DOHH2 (cell line): ENCODE results near the gene IFIT2.

Source experiments
- H3F3A ChIP-seq: fragments of 200-600 bp; sonication (generic), shearing (Covaris generic); 2 replicates; pipeline ENCODE4 v1.6.0; 2016; ENCODE audit warnings: antibody characterized with exemption, mild to moderate bottlenecking; ENCODE audit not compliant: control insufficient read depth, insufficient read depth
- H3K27ac ChIP-seq: fragments of 200-600 bp; sonication (generic); 2 replicates; pipeline ENCODE4 v1.5.1; 2014; ENCODE audit warnings: low read depth, mild to moderate bottlenecking, low read length, moderate library complexity
- H3K27me3 ChIP-seq: fragments of 200-600 bp; sonication (generic); 2 replicates; pipeline ENCODE4 v1.6.1; 2014; ENCODE audit warnings: mild to moderate bottlenecking, low read length, mixed read lengths; ENCODE audit not compliant: control insufficient read depth
- H3K36me3 ChIP-seq: fragments of 200-600 bp; sonication (generic); 2 replicates; pipeline ENCODE4 v1.6.1; 2014; ENCODE audit warnings: mild to moderate bottlenecking, low read length, moderate library complexity, mixed read lengths; ENCODE audit not compliant: control insufficient read depth
- H3K4me1 ChIP-seq: fragments of 200-600 bp; sonication (generic); 2 replicates; pipeline ENCODE4 v1.6.1; 2014; ENCODE audit warnings: mild to moderate bottlenecking, low read length, mixed read lengths; ENCODE audit not compliant: control insufficient read depth
- H3K4me2 ChIP-seq: fragments of 200-600 bp; sonication (generic); 2 replicates; pipeline ENCODE4 v1.6.0; 2014; ENCODE audit warnings: mild to moderate bottlenecking, low read length, moderate library complexity
- H3K4me3 ChIP-seq: fragments of 200-600 bp; sonication (generic); 2 replicates; pipeline ENCODE4 v1.5.1; 2014; ENCODE audit warnings: mild to moderate bottlenecking, low read length, mixed read lengths
- H3K79me2 ChIP-seq: fragments of 200-600 bp; sonication (generic); 2 replicates; pipeline ENCODE4 v1.6.1; 2014; ENCODE audit warnings: mild to moderate bottlenecking, low read length, mixed read lengths; ENCODE audit not compliant: control insufficient read depth
- H3K9me2 ChIP-seq: fragments of 200-600 bp; sonication (generic); replicated peaks from 2 replicates; pipeline ENCODE4 v1.6.1; 2014; ENCODE audit warnings: mild to moderate bottlenecking, low read length, mixed read lengths; ENCODE audit not compliant: control insufficient read depth
- H3K9me3 ChIP-seq: fragments of 200-600 bp; sonication (generic); 2 replicates; pipeline ENCODE4 v1.6.1; 2014; ENCODE audit warnings: antibody characterized with exemption, low read length, mixed read lengths; ENCODE audit not compliant: control insufficient read depth, insufficient read depth
- H4K20me1 ChIP-seq: fragments of 200-600 bp; sonication (generic); 2 replicates; pipeline ENCODE4 v1.6.0; 2014; ENCODE audit warnings: low read depth, mild to moderate bottlenecking, antibody characterized with exemption, low read length, moderate library complexity; ENCODE audit not compliant: control insufficient read depth, insufficient read depth
- EZH2phosphoT487 ChIP-seq: fragments of 200-600 bp; sonication (generic); IDR thresholded peaks from 2 replicates; pipeline ENCODE4 v1.6.1; 2017; ENCODE audit warnings: borderline replicate concordance, mild to moderate bottlenecking, antibody characterized with exemption, low read length, moderate library complexity, mixed read lengths
- TF ChIP-seq, protein P1 (sequence below): fragments of 200-600 bp; sonication (generic); IDR thresholded peaks from one replicate; pipeline ENCODE4 v1.5.1; 2014; ENCODE audit warnings: antibody characterized with exemption, mild to moderate bottlenecking, low read depth, low read length; ENCODE audit not compliant: poor library complexity, severe bottlenecking

The IFIT2 gene

GRCh38 chr10:89342206-89342958, 40.5 kb downstream of the IFIT2 start:
- no peaks in the 10 kb centered on the region for H3K79me2 ChIP-seq
- H3K36me3 ChIP-seq = no peaks in the 10 kb centered on the region
- H3F3A ChIP-seq = no peaks in the 10 kb centered on the region
- H4K20me1 ChIP-seq = no peaks in the 10 kb centered on the region
- no peaks in the 10 kb centered on the region for H3K9me3 ChIP-seq
- H3K27me3 ChIP-seq = peaks cover 3% of the 10 kb centered on the region; the same call in 1 of the 2 replicates
- no peak overlapping the region for H3K4me3 ChIP-seq
- no peaks in the 10 kb centered on the region for H3K9me2 ChIP-seq
- no peak overlapping the region for H3K27ac ChIP-seq
- TF ChIP-seq, protein P1, sequence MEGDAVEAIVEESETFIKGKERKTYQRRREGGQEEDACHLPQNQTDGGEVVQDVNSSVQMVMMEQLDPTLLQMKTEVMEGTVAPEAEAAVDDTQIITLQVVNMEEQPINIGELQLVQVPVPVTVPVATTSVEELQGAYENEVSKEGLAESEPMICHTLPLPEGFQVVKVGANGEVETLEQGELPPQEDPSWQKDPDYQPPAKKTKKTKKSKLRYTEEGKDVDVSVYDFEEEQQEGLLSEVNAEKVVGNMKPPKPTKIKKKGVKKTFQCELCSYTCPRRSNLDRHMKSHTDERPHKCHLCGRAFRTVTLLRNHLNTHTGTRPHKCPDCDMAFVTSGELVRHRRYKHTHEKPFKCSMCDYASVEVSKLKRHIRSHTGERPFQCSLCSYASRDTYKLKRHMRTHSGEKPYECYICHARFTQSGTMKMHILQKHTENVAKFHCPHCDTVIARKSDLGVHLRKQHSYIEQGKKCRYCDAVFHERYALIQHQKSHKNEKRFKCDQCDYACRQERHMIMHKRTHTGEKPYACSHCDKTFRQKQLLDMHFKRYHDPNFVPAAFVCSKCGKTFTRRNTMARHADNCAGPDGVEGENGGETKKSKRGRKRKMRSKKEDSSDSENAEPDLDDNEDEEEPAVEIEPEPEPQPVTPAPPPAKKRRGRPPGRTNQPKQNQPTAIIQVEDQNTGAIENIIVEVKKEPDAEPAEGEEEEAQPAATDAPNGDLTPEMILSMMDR = no peak
- TF ChIP-seq EZH2phosphoT487 = no peak
- H3K4me2 ChIP-seq = no peak overlapping the region
- H3K4me1 ChIP-seq = no peaks in the 10 kb centered on the region

DNA sequence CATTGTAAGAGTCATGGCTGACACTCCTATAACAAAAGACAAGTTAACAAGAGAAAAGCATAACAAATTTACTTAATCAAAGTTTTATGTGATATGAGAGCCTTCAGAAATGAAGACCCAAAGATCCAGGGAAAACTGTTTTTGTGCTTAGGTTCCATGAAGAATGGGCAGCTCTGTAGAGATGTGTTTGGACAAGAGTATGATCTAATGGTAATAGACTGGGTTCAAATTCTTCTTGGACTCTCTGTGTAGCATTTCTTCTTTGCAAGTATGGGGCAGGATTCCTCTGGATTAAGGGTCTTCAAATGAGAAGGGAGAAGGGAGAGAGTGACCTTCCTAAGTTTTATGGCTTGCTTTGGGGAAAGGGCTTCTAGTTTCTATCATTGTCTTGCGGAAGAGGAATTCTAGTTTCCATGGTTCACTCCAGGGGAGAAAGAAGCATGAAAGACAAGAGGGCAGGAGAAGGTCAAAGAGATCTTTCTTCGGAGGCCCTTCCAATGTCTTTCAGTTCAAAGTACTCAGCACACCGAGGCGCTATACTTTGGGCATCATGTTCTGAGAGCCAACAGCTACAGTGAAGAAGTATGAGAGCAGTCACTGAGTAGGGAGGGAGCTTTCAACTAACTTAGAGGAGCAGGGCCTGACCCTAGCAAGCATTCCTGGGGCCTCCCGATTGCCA, 41.4 kb downstream of the IFIT2 start:
- H3K79me2 ChIP-seq = no peaks in the 10 kb centered on the region
- H3K9me2 ChIP-seq = no peaks in the 10 kb centered on the region
- H3K4me1 ChIP-seq = no peaks in the 10 kb centered on the region
- H3K4me3 ChIP-seq = no peak overlapping the region
- no peaks in the 10 kb centered on the region for H3K9me3 ChIP-seq
- H4K20me1 ChIP-seq = no peaks in the 10 kb centered on the region
- no peaks in the 10 kb centered on the region for H3K36me3 ChIP-seq
- H3K4me2 ChIP-seq = no peak overlapping the region
- no peak overlapping the region for H3K27ac ChIP-seq
- H3K27me3 ChIP-seq = peaks cover 8% of the 10 kb centered on the region; the same call in 1 of the 2 replicates
- no peaks in the 10 kb centered on the region for H3F3A ChIP-seq
- TF ChIP-seq EZH2phosphoT487 = no peak
- TF ChIP-seq, protein P1 = no peak

DNA sequence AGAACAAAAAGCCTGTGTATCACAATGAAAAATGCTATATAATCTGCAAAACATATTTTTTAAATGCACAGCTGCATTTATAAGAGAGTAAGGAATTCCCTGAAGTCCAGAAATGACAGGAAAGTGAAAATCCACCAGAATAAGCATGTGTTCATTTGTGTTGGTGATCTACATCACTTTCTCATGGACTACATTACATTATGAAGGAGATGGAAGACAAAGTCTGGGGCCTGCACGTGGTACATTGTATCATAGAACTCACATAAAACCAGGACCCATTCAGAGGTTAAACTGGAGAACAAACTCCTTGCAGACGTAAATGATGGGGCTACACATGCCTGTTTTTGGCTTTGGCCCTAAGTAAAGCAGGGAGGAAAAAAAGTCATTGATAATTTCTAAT, 42.3 kb downstream of the IFIT2 start:
- Histone ChIP-seq H3K79me2 (no peaks in the 10 kb centered on the region), H3K9me2 (no peaks in the 10 kb centered on the region), H3K9me3 (no peaks in the 10 kb centered on the region), H3K27ac (no peak overlapping the region), H3K4me1 (no peaks in the 10 kb centered on the region), H3K4me2 (no peak overlapping the region), H3K27me3 (peaks cover 14% of the 10 kb centered on the region), H3F3A (no peaks in the 10 kb centered on the region), H3K4me3 (no peak overlapping the region), H4K20me1 (no peaks in the 10 kb centered on the region), H3K36me3 (no peaks in the 10 kb centered on the region)
- TF ChIP-seq, protein P1 = no peak
- TF ChIP-seq EZH2phosphoT487 = no peak
